Activated CD8-positive, alpha-beta memory T cell treated with anti-CD3 and anti-CD28 coated beads, Interleukin-2, amount 50 U/mL, for 1 hour (primary cell): ENCODE measurements around the gene SLC51B.
"Not testable (repeated sequence)": the region's sequence is repeated elsewhere in the genome, so short reads cannot be mapped to it uniquely, and the experiment has no call there.

ENCODE experiments used
- DNase-seq: peaks from one replicate; pipeline ENCODE4 v3.0.0-alpha.2; 2020; ENCODE audit errors: extremely low read depth

Gene SLC51B

GRCh38 chr15:65099336-65099735, 54.1 kb downstream of the SLC51B start:
- DNase-seq, result no peak

GRCh38 chr15:65099801-65100200, 54.6 kb downstream of the SLC51B start:
- DNase-seq, result not testable (repeated sequence)

GRCh38 chr15:65100442-65100841, 55.3 kb downstream of the SLC51B start:
- DNase-seq, result no peak

- no peak for DNase-seq
These were observed 56.3 kb downstream of the SLC51B start for GRCh38 chr15:65101411-65101890.

- no peak for DNase-seq
These were observed 56.9 kb downstream of the SLC51B start for GRCh38 chr15:65101891-65102708.

GRCh38 chr15:65102912-65103311, 57.7 kb downstream of the SLC51B start:
- no peak for DNase-seq
